ENCODE results near the gene SHC4.

Gene SHC4

DNA sequence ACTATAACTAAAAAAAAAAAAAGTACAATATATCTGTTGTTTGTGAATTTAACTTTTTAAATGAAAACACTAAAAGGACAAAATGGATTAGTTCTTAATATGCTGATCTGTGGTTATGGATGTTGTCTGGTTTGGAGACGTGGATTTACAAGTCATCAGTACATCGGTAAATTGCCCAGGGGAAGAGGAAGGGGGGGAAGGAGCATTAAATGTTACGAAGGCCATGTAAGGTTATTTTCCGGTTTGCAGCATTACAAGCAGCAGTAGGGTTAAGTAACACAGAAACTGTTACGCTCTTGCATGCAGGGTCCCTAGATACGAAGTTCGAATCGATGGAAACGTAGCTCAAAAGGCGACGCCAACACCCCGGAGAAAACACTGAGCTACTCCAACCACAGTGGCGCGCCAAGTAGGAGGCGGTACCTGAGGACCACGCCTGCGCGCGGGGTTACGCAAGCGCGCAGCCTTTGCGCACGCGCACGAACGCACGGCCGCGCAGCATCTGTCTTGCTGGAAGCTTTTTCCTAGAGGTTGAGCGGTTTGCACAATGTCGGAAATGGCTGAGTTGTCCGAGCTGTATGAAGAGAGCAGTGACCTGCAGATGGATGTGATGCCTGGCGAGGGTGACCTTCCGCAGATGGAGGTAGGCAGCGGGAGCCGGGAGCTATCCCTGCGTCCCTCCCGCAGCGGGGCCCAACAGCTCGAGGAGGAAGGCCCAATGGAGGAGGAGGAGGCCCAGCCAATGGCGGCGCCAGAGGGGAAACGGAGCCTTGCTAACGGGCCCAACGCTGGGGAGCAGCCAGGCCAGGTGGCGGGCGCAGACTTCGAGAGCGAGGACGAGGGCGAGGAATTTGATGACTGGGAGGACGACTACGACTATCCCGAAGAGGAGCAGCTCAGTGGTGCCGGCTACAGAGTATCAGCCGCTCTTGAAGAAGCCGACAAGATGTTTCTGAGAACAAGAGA lies 85.8 kb downstream of the SHC4 start, which contains the start of gene EID1:
TSS of gene EID1 (plus strand) at position 505 of the 966 bp plus-strand sequence. CDS start at position 548, 43 bp downstream.
- Histone ChIP-seq H3K4me3 (peak within 1 kb of the TSS; percentile 82), H3K27ac (peak within 1 kb of the TSS; percentile 82 to 95)
- no peak for TF ChIP-seq CTCF (IDR thresholded peaks at IDR 0.05)
- peak; percentile 95 for DNase-seq (ENCODE audit: low spot score)

DNA sequence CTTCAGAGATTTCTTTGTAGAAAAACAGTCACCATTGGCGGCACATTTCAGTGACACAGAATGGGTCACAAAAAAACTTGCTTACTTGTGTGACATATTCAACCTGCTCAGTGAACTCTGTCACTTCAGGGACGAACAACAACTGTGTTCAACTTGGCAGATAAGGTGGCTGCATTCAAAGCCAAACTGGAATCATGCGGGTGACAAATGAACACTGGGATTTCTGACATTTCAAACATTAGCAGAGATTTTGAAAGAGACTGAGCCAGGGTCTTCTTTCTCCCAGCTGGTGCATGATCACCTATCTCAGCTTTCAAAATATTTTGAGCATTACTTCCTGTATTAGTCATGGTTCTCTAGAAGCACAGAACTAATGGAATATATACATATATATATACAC lies 87.7 kb downstream of the SHC4 start:
- Histone ChIP-seq H3K27ac (no peak overlapping the region), H3K4me3 (no peak overlapping the region)
- no peak for DNase-seq (ENCODE audit: low spot score)
- TF ChIP-seq CTCF (IDR thresholded peaks at IDR 0.05), result no peak

DNA sequence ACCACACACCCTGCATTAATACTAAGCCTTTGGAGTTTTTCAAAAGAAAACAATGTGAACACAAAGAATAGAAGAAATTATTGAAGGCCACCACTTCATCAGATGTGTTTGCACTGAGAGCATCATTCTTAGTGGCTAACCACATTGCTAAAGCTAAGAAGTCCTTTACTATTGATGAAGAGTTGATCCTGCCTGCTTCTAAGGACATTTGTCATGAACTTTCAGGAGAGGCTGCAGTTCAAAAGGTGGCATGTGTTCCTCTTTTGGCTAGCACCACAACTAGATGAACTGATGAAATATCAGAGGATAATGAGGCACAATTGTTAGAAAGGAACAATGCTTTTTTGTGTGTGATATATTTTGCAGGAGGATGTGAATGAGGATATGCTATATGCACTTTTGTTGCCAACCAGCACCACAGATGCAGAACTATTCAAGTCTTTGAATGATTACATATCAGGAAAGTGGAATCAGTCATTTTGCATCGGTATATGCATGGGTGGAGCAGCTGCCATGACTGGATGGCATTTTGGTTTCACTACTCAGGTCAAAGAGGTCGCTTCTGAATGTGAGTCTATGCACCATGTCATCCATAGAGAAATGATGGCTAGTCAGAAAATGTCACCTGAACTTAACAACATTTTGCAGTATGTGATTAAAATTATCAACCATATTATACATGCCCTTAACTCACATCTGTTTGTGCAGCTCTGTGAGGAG lies 88.3 kb downstream of the SHC4 start:
- no peak overlapping the region for H3K27ac ChIP-seq
- no peak overlapping the region for H3K4me3 ChIP-seq
- no peak for TF ChIP-seq CTCF (IDR thresholded peaks at IDR 0.05)
- DNase-seq (ENCODE audit: low spot score), result no peak

DNA sequence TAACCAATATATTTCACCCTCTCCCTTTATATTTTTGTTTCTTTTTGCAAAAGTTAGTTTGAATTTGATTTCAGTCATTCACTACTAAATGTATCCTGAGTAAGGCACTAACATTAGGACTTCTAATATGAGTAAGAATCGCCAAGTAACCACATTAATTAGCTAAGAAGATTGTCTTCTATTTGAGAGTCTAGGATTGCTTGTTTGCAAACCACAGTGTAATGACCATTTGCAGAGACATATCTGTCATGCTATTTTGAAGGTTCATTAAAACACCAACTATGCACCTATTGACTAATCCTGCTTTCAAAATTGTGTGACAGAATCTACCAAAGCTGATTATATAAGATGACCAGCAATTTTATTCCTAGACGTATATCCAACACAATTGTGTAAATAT lies 91.1 kb downstream of the SHC4 start:
- TF ChIP-seq CTCF (IDR thresholded peaks at IDR 0.05), result no peak
- Histone ChIP-seq H3K4me3 (no peak overlapping the region), H3K27ac (no peak overlapping the region)
- DNase-seq (ENCODE audit: low spot score), result no peak

DNA sequence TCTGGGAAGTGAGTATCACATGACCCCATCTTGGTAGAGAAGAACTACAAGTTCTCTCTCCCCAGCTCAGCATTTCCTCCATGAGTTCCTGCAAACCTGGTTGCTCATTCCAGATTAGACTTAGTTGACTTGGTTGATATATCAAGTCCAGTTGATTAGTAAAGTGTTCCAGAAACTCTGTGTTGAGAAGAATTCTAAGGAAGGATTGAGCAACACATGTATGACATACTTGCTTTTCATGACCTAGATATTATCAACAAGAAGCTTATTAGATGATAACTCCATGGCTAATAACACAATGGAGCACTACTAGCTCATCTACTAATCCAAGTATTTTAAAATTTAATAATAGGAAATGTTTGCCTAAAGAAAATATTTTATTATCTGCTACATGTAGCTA lies 92.2 kb downstream of the SHC4 start:
- no peak for TF ChIP-seq CTCF (IDR thresholded peaks at IDR 0.05)
- no peak overlapping the region for H3K27ac ChIP-seq
- DNase-seq (ENCODE audit: low spot score), result no peak
- H3K4me3 ChIP-seq, result no peak overlapping the region

DNA sequence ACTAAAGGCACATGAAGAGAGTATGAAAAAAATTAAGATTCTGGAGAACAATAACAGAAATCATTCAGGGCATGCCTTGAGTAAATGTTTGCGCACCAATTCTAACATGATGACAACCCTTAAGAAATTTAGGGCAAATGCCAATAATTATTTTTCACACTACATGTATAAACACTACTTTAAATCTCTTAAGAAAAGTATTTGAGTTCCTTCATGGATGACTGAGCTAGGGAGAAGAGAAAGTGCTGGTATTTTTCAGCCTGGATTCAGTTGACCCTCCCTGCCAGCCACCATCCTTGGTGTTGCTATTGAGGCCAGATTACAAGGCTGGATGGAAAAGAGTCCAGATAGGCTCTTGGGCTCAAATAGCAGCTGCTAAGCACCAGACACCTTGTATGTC lies 93.8 kb downstream of the SHC4 start:
- H3K4me3 ChIP-seq, result no peak overlapping the region
- no peak for DNase-seq (ENCODE audit: low spot score)
- no peak overlapping the region for H3K27ac ChIP-seq
- TF ChIP-seq CTCF (IDR thresholded peaks at IDR 0.05), result no peak
